Stimulated activated naive CD8-positive, alpha-beta T cell treated with anti-CD3 and anti-CD28 coated beads, Interleukin-15, Interleukin-2, amounts not matched to agents 100 U/mL and 50 U/mL, for 24 hours (primary cell): ENCODE results near the gene ETHE1.
A peak's percentile ranks its signal among the peaks of the same experiment; 100 is the strongest.
"Not testable (repeated sequence)": the region's sequence is repeated elsewhere in the genome, so short reads cannot be mapped to it uniquely, and the experiment has no call there.

Experiments
- ATAC-seq: fragments of 150-1000 bp; cut with Tn5 transposase; one replicate; pipeline ENCODE4 v1.10.0; 2021
- DNase-seq: peaks from one replicate; pipeline ENCODE4 v3.0.0; 2021

ETHE1 gene

DNA sequence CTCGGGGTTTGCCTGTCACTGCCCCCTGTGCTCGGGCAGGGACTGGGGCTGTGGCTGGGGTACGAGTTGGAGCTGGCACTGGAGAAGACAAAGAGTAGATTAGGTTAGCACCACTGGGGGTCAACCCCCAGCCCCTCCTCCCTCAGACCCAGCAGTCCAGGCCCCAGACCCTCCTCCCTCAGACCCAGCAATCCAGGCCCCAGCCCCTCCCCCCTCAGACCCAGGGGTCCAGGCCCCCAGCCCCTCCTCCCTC is 25.1 kb upstream of the ETHE1 start:
- ATAC-seq (no peak), DNase-seq (no peak)

DNA sequence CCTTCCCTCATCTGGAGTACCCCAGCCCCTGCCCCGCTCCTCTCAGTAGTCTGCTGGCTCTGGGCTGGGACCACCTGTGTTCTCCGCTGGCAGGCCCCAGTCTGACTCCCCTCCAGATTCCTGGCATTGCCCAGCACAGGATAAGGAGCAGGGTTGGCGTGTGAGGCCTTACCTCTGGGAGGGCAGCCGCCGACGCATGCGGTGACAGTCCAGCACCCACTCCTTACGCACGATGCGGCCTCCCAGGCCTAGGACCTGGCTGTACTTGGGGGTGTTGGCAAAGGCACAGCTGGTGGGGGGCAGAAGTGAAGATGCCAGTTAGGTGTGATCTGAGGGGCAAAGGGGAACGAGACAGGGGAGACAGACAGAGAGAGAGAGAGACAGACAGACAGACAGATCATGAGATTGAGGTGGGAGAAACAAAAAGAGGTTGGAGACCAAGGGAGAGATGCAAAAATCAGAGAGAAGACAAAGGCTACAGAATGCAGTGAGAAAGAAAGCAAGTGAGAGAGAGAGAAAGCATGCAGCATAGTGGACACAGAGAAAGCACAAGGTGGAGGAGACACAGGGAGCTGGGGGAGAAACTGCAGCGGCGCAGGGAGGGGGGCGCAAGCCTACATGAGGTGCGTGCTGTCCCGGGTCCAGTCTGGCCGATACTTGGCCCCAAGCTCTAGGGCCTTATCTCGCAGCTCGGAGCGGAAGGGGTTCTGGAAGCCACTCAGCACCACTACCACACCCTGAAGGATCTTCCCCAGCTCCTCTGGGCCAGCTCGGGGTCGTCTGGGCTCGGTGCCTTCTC is 24.6 kb upstream of the ETHE1 start:
- ATAC-seq (no peak), DNase-seq (no peak)

DNA sequence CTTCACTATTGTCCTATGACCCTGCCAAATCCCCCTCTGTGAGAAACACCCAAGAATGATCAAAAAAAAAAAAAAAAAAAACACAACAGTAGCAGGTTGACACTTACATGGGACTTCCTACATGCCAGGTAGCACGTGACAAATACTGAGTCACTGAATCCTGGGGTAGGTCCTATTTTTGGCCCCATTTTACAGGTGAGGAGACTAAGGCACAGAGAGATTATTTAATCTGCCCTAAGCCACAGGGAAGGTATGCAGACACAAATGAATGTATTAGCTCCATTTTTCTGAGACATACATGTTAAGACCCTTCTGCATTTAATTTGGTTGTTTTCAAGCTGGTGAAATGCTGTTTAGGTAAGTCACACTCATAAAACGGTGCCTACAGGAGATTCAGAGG is 21.7 kb upstream of the ETHE1 start:
- no peak for ATAC-seq

GRCh38 chr19:43547926-43548325 is 20.9 kb upstream of the ETHE1 start:
- not testable (repeated sequence) for DNase-seq, ATAC-seq

More for the DNA sequence above, 21.7 kb upstream of the ETHE1 start:
- DNase-seq, result no peak

DNA sequence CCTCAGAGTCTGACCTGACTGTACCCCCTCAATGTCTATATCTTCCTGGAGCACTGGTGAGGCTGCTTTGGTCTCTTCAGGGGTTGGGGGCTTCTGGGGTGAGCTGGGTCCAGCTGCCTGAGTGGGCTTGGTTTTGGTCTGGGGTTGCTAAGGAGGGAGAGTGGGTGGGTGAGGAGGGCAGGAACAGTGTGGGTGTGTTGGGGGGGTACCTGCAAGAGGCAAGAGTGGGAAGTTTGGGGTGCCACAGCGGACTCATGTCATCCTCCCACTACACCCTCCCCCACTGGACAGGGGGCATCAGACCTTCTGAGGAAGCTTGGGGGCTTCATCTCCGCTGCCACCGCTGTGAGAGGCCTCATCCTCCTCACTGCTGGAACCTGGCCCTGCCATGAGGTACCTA is 19.6 kb upstream of the ETHE1 start:
- no peak for DNase-seq
- ATAC-seq, result no peak

DNA sequence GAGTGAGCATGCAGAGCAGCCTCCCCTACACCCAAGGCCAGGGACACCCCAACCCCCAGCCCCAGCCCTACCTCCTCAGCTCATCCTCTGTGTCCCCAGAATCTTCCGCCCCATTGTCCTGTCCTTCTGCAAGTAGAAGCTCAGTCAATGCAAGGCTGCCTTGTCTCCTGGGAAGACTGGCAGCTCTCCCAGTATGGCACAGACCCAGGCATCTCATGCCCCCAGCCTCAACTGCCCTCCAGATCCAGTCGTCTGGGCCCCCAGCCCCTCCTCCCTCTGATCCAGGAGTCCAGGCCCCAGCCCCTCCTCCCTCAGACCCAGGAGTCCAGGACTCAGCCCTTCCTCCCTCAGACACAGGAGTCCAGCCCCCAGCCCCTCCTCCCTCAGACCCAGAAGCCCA is 19.0 kb upstream of the ETHE1 start:
- no peak for ATAC-seq

DNA sequence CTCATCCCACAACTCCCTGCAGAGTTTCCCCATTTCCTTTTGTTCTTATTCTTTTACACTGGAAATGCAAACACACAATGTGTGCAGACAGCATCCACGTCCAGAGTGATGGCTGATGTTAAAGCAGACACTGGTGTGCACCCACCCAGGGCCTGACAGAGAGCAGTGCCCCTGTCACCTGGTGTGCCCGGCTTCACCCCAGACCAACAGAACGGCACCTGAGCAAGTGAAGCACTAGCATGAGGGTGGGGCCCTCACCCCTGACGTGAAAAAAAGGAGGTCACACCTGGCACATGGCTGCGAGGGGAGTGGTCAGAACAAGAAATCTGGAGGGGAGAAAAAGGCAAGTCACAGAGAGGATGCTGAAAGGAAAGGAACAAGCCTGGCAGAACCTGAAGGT is 18.3 kb upstream of the ETHE1 start:
- no peak for ATAC-seq
- DNase-seq, result no peak

More for the DNA sequence above, 19.0 kb upstream of the ETHE1 start:
- no peak for DNase-seq

GRCh38 chr19:43544077-43544476 is 17.1 kb upstream of the ETHE1 start:
- no peak for ATAC-seq
- DNase-seq, result no peak

DNA sequence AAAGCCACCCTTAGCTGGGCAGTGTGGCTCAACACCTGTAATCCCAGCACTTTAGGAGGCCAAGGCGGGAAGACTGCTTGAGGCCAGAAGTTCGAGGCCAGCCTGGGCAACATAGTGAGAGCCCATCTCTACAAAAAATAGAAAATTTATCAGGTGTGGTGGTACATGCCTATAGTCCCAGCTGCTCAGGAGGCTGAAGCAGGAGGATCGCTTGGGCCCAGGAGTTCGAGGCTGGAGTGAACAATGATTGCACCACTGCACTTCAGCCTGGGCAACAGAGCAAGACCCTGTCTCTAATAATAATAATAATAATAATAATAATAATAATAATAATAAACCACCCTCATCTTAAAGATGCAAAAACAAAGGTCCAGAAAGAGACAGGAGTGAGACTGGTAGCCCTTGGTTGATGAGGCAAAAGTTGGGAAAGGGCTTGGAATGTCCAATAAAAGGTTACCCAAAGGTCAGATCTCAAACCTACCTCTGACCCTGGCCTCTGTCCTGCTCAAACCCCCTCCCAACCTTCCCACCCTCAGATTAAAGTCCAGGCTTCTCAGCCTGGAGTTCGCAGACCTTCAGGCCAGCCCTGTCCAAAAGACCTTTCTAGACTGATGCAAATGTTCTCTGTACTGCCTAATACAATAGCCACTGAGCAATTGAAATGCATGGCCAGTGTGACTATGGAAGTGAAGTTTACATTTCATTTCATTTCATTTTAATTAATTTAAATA is 15.1 kb upstream of the ETHE1 start:
- DNase-seq (no peak), ATAC-seq (no peak)

GRCh38 chr19:43540381-43540780 is 13.4 kb upstream of the ETHE1 start:
- ATAC-seq (no peak), DNase-seq (no peak)

- DNase-seq (no peak), ATAC-seq (no peak)
These were observed 11.9 kb upstream of the ETHE1 start for GRCh38 chr19:43538922-43539321.

DNA sequence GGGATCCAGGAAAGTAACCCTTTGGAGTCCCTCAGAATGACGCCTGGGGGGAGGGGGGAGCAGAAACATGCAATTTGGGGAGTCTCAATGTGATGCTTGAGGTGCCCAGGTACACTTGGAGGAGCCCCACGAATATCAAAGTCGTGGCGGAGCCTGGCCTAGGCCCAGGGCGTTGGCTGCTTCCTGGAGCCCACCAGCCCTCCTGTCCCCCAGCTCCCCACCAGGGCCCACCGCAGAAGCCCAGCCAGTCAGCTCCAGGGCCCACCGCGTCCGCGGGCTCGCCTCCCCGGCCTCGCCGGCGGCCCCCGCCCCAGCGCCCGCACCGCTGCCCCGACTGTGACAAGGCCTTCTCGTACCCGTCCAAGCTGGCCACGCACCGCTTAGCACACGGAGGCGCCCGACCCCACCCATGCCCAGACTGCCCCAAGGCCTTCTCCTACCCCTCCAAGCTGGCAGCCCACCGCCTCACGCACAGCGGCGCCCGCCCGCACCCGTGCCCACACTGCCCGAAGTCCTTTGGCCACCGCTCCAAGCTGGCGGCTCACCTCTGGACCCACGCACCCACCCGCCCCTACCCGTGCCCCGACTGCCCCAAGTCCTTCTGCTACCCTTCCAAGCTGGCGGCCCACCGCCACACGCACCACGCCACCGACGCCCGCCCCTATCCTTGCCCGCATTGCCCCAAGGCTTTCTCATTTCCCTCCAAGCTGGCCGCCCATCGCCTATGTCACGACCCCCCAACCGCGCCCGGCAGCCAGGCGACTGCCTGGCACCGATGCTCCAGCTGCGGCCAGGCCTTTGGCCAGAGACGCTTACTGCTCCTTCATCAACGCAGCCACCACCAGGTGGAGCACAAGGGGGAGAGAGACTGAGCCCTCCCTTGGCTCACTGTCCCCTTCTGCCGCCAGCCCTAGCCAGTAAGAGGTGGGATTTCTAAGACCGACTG is 8.1 kb upstream of the ETHE1 start:
- DNase-seq, result peak; percentile 49
- no peak for ATAC-seq

DNA sequence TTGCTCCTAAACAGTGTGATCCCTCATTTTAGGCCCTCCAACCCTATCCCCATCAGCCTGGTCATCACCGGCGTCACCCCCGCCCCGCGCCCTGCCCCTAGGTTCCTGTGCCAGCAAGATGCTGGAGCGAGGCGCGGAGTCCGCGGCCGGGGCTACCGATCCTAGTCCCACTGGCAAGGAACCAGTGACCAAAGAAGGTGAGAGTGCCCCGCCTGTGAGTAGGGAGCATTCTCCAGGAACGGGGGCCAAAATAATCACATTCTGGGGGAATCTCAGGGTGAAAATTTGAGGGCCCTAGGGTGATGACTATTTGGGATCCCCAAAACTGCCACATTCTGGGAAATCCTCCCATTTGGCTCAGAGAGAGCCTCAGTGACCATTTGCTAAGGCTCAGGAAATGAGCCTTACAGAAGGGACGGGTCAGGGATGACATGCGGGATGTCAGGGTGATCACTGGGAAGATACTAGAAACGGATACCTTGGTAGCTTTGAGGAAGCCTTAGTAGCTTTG is 7.4 kb upstream of the ETHE1 start:
- ATAC-seq (no peak), DNase-seq (no peak)

DNA sequence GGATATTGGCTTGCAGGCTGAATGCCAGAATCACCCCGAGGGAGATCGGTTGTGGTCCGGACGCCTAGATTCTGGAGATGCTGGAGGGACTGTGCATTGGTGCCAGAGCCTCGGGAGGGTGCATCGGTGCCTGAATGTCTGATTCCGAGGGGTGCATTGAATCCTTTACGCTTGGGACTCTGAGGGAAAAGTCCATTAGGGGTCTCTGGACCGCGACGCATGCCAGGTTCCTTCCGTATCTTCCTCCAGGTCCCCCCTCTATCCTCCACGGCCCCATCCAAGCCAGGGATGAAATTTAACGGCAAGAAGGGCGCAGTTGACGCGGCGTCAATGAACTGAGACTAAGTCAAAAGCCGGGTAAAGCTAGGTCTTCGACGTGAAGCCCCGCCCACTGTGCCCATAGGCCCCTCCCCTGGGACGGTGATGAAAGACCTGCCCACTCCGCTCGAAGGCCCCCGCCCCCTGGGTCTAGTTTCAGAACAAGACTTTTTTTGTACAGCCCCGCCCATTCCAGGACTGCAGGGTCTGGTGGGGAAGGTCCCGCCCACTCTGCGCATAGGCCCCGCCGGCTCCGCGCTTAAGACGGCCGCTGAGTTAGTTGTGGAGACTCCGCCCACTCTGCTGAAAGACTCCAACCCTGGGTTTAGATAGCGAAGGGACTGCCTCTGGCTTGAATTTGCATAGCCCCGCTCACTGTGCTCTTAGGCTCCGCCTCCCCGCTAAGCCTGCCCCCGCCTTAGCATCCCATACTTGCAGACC is 6.7 kb upstream of the ETHE1 start:
- ATAC-seq, result peak; percentile 85

GRCh38 chr19:43532962-43533545 is 6.1 kb upstream of the ETHE1 start, which contains the start of gene ZNF575:
Gene ZNF575, plus strand, starts transcription at chr19:43533188. Its CDS starts 1,235 bp downstream, at chr19:43534423.
- ATAC-seq, result peak; percentile 68

More for the DNA sequence above, 6.7 kb upstream of the ETHE1 start:
- peak; percentile 97 for DNase-seq

DNA sequence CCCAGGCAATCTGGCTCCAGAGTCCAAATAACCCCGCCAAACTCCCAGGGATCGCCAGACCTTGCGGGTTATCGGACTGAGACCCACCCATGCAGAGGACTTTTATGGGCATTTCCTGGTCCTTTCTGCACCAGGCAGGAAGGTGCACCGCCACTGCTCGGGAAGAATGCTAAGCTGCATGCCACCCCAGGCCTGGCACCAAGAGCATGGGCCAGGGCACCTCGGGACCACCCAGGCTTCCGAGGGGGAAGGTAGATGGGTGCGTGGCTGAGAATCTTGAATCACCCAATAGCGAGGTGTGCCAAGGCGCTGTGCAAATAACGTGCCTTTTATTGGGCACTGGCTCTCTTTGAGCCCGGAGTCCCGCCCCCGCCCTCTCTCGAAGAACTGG is 5.6 kb upstream of the ETHE1 start:
- ATAC-seq (peak; percentile 15), DNase-seq (peak; percentile 65)

More at GRCh38 chr19:43532962-43533545, 6.1 kb upstream of the ETHE1 start, which contains the start of gene ZNF575:
- peak; percentile 90 for DNase-seq

GRCh38 chr19:43527860-43528622 is 1.0 kb upstream of the ETHE1 start:
- ATAC-seq, result no peak
- no peak for DNase-seq

DNA sequence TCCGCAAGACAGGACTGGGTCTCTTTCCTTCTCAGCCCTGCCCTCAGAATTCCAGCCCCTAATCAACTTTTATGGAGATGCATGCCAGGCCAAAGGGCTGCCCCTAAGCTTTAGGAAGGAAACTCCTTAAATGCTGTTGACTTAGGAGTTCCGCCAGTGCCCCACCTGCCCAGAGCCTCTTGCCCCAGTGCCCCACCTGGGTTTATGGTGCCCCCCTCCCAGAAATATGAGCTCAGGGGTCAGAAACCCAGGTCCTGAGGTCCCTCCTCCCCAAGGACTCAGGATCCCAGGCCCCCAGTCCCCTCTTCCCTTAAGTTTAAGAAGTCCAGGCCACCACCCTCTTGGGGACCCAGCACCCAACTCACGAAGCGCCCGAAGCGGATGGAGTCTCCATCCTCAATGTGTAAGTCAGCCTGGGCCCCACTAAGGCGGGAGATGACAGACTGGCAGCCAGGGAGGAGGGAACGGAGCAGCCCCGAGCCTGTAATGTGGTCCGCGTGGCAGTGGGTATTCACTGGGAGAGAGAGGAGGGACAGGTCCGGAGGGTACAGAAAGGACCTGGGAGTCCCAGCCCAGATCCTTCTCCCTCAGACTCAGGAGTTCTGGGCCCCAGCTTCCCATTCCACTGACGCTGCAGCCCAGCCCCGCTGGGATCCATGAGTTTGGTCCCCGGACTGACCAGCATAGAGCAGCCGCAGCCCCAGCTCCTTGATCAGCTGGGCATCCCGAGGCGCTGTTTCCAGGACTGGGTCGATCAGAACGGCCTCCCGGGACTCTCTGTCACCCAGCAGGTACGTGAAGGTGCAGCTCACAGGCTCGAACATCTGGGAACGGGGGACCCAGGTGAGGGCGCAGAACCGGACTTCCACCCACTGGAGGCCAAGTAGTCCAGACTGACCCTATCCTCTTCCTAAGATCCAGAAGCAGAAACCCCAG is 897 bp downstream of the ETHE1 start:
- peak; percentile 37 for DNase-seq

More for the DNA sequence above, 897 bp downstream of the ETHE1 start:
- ATAC-seq, result no peak
